Stimulated activated CD4-positive, alpha-beta T cell treated with anti-CD3 and anti-CD28 coated beads, Interleukin-1b, Interleukin-23, amount 100 ng/mL, for 1 hour (primary cell): ENCODE results near the gene THSD7B.

Experiments
- DNase-seq, 2 donors: peaks; one replicate each; pipeline ENCODE4 v3.0.0-alpha.2; 2020; ENCODE audit warnings: low read depth in 2 of 2

The THSD7B gene

DNA sequence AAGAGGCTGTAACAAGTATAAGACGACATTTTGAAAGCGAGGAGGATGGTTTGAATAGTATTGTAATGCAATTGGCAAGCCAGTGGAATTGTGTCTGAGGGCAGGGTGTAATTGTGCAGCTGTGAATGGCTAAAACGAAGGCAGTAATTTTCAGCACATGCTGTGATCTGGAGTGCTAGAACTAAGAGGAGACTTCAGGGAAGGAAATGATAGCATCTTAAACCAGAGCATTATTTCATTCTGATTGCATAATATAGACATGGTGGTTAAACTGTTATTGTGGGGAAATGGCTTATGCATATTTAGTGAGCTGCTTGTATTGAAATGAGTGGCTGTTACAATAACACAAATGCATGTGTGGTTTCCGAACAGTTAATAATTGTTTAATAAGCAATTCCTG lies 36.3 kb downstream of the THSD7B start:
- DNase-seq = no peak

DNA sequence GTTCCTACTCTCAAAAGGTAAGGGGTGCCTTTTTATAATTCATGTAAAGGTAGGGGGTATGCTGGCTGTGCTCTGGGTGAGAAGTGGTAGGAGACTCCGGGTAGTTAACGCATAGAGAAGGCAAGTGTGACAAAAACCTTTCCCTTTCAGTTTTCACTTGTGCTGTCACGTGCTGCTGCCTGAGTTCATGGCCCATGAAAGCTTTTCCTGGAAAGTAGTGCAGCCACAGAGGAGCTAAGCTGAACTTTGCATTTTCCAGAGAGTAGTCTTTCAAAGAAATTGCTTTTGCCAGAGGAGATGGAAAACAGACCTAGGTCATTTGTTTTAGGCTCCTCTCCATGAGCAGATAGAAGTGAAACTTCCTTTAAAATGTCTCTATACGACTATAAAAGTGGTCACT lies 44.7 kb downstream of the THSD7B start:
- DNase-seq = no peak

DNA sequence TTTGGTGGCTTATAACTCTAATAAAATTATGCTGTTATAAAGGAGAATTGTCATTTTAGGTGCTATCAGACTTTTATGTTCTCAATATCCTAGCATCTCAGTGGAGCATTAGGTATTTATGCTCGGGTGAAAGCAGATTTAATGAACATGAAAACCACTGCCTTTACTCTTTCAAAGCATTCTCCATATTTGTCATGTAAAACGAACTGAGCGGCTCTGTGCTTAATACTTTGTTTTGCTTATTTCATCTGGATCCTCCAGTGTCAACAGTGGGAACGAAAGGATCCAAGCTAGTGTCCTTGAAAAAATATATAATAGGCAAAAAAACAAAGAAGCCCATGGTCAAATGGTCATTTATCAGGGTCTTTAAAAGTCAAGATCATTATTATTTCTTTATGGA lies 53.5 kb downstream of the THSD7B start:
- no peak for DNase-seq

DNA sequence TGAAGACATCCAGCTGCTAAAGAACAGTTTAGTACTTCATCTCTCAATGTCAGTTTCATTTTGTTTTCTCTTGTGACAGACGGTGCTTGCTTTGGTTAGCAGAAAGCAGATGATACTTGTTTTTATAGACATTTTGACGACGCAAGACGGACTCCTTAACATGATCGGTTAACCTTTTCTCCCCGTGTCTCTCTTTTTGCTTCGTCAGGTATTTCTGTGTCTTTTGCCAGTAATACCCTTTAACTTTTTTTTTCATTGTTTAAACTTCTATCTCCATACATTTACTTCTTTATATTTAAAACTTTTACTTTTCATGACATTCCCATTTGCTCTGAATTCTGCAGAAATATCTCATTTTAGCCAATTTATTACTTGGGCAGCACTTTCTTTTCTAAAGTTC lies 57.9 kb downstream of the THSD7B start:
- no peak for DNase-seq

DNA sequence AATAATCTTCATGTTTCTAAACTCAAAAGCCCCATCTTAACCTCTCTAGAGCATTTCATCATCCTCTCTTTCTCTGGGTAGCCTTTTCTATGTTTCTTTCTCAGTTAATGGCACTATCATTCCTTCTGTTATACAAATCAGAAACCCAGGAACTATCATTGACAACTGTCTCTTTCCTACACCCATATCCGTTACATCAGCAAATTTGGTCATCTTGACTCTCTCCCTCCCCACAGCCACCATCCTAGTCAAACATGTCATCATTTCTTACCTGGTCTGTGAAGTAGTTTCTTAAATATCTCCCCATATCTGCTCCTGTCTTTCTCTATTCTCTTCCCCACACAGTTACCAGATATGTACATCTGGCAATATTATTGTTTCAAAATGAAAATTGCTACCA lies 62.8 kb downstream of the THSD7B start:
- DNase-seq = no peak

DNA sequence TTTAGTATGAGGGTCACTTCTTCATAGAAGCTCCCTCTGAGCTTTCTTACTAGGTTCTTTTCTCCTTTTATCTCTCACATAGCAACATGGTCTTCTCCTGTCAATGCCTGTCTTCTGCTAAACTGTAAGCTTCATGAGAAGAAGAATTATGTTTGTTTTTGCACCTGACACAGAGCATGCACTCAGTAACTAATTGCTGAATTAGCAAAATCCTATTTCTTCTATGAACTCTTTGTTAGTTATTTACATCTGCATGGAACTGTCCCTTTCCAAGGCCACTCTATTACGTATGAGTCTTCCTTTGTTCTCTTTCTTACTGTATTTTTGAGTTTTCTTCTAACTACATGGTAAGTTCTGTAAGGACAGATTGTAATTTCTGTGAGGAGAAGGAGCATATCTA lies 63.4 kb downstream of the THSD7B start:
- DNase-seq = no peak

DNA sequence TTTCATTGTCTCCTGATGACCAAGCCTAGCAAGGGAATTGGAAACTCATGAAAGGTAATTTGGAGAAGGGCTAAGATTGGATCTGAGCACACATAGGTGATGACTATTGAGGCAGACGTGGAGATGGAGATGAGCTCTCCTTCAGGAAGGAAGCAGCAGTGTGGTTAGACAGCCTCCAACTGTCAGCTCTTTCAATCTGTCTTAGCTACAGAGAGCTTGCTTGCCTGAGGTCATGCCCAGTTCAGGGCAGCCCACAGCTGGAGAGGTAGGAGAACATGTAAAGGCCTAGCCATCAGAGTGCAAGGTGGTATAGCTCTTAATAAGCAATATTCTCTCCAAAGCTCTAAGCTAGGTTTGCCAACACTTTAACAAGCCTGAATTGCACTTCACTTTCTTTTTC lies 79.2 kb downstream of the THSD7B start:
- no peak for DNase-seq

DNA sequence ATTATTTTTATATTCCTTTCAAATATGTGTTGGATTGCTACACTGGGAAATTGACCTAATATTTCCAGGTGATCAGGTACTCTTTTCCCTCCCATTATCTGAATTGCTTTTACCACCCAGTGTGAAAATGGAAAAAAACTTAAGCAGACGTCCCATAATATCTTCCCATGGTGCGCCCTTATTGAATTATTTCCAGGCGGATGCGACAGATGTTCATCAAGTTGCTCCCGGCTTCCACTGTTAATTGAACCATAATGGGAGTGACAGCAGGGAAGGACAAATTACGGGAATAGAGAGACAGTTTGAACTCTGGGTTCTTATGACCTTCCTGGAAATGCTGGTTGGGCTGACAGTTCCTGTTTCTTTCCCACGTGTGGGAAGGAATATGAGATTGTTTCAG lies 93.3 kb downstream of the THSD7B start:
- no peak for DNase-seq

DNA sequence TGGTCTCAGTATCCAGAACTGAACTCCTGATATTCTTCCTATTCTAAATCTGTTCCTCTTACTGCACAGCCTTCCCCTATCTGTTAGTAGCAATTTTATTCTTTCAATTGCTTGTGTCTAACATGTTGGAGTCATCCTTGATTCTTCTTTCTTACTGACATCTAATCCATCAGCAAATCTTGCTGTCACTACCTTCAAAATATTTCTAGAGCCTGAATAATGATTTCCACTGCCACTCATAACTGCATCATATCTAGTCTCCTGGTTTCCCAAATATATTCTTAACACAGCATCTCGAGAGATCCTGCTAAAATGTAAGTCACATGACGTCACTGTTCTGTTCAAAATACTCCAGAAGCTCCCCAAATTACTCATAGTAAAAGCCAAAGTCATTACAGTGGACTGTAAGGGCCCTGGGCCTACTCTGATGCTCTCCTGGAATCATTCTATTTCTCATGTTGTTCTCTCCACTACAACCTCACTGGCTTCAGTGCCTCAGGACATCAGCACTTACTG lies 95.2 kb downstream of the THSD7B start:
- no peak for DNase-seq

DNA sequence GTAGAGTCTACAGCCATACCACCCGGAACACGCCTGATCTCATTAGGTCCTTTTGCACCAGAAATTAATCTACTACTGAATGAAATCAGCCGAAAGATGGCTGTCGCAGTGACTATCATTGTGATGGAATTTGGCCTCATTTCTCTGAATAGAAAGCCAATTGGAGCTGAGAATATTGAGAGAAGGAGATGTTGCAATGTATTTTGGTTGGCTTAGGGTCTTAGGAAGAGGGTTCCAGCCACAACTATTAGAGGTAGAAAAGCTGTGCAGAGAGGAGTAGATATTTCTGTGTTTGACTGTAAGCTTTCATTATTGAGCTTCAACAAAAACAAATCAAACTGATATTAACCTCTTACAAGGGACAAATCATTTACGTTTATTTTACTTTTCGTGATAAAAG lies 98.1 kb downstream of the THSD7B start:
- DNase-seq = no peak

DNA sequence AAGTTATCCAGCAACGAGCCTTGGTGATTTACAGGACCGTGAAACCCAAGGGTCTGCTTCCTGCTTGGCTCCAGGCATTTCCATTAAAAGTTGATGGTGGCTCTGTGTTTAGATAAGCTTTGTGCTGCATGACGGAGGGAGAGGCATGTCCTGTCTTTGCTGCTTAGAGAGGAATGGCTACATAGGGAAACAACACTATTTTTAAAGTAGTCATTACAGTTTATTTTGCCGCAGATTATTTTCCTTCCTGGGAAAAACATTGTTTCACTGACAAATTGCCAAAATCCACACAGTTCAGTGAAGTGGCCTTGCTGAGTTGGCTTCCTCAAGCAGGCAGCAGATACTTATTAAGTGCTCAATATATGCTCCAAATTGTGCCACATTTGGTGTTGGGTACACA lies 98.5 kb downstream of the THSD7B start:
- DNase-seq = no peak

DNA sequence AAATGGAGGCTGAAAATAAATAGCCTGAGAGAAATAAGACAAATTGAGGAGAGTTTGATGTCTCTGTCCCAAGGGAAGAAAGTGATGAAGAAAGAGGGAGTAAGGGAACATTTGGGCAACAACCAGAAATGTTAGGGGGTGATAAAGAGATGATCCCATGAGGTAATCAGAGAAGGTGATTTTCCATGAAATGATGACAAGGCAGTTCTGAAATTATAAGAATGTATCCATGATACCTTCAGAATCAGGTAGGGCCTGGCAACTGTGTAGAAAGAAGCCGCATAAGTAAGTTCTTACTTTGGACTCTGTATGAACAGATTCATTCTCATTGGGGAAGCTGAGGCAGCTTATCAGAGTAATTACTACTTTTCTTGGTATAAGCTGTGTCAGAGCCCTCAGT lies 106.1 kb downstream of the THSD7B start:
- no peak for DNase-seq

DNA sequence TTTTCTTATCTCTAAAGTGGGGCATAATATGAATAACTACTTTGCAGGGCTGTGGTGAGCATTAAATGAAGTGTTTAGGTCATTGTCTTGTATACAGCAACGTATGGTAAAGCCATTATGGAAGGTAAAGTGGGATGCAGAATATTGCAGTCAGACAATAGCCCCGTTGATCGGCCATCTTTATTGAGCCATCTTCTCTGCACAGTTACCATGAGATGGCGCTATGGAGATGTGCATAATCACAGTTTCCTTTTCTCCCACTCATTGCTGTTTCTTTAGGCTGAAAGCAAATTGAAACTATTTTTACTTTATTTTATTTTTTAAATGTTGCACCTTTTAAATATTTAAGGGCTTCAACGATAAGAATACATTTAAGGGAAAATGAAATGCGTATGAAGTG lies 108.9 kb downstream of the THSD7B start:
- no peak for DNase-seq

DNA sequence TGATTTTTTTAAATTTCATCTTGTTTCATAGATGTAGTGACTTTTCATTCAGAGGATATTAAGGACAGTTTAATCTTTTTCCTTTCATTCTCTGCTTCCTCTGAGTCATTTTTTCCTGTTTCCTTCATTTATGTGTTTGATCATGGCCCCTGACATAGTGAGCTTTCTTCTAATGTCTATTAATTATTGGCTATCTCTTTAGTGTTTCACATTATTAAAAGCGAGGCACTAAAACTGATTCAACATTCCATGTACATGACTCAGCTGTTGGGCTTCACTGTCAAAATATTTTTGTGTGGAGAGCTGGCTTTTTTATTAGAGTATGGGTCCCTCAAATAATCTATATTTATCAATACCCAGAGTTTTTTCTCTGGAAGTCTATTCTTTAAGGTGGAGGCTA lies 125.8 kb downstream of the THSD7B start:
- DNase-seq = no peak

DNA sequence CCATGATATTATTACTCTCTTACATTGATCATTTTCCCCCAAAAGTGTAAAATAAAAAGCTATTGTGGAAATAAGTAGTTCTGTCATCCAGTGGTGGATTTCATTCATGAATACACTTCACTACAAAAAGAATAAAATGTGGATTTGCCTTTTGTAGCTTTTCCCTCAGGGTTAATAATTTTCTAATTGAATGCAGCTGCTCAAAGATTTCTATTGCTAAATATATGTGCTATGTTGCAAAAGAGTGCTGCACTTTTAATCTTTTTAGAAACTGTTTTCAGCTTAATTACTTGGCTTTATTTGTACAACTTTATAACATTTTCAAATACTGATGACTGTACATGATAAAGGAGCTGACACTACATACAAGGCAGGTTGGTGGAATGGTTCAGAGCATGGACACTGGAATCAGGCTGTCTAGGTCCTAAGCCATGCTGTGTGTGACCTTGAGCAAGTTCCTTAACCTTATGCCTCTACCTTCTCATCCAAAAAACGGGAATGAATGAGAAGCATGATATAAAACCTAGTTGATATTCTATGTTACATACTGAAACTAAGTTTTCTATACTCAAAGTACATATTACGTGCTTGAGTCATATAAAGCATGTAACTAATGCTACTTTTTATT lies 128.8 kb downstream of the THSD7B start:
- no peak for DNase-seq

DNA sequence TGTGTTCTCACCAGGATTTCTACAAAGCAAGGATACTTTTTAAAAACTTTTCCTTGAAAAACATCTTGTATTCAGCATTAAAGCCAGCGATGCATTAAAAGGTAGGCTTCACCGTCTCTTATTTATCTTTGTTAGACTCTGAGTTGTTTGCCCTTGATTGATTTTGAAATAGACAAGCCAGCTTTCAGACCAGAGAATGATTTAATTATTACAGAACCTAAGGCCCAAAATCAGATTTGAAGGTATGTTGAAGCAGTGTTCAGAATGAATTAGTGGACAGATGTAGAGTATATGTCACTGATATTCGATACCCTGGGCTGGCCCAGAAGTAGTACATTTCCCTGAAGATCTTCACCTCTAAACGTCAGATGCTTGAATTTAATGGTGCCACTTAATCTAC lies 136.4 kb downstream of the THSD7B start:
- no peak for DNase-seq

DNA sequence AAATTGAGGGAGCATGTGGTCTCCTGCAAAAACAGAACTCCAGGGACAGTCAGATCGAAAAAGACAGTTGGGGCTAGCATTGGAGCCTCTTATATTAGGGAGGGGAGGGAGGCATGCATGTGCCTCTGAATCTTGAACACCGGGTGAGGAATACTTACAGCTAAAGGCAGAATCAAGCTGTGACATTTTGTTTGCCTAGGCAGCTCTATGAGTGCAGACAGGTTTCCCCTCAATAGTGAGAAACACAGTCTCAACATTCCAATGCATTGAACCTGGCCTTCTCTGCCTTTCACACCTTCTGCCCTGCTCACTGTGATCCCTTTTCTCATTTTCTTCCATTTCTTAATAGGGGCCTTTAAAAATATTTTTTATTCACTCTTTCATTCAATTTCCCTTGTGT lies 140.4 kb downstream of the THSD7B start:
- no peak for DNase-seq

DNA sequence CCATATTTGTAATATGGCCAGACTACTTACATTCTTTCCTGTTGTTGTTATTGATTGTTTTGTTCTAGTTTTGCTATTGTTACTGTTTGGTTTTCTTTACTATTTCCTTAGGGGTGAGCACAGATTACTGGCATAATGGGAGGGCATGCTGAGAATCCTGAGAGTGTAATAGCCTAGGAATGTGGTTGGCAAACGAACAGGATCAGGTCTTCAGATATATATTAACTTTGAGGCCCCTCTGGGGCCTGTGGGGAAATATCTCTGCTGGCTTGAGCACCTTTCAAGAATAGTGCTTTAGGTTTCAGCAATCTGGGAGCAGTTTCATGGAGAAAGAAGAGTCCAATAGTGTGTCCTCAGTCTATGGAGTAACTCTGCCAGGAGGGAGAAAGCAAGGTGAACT lies 144.4 kb downstream of the THSD7B start:
- DNase-seq = no peak

DNA sequence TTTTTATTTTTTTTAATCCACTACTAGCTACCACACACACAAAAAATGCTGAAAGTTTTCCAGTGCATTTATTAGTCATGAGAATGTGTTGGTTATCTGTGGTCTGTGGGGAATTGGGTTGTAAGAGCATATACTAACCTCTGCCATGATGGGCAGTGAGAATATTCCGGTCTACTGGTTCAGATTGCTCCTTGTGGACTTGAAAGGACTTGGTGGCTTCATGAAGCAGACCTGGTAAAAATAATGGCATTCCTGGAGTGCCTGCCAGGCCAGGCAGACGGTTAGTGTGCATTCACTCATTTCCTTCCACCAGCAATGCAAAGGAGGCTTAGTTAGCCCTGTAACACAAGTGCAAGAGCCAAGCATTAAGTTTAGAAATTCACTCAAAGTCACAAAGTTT lies 150.8 kb downstream of the THSD7B start:
- DNase-seq = no peak

DNA sequence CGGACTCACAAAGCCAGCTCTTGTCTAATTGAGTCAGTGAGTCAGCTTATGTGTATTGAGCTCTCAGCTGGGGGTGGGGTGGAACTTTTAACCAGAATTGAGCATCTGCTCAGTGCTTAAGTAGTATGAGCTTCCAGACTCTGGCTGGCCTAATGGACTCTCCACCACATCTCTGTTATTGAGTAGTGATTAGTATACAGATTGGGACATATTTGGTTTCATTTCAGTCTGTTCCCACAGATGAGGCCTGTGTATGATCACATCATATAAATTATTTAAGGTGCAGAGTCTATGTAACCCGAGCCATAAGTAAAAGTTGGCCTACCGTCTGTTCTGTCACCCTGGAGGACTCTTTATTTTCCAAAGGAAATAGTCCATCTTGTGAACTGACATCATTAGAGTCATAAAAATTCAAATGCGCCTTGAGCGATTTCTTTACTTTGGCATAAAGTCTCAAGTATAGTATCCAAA lies 152.1 kb downstream of the THSD7B start:
- DNase-seq = no peak

DNA sequence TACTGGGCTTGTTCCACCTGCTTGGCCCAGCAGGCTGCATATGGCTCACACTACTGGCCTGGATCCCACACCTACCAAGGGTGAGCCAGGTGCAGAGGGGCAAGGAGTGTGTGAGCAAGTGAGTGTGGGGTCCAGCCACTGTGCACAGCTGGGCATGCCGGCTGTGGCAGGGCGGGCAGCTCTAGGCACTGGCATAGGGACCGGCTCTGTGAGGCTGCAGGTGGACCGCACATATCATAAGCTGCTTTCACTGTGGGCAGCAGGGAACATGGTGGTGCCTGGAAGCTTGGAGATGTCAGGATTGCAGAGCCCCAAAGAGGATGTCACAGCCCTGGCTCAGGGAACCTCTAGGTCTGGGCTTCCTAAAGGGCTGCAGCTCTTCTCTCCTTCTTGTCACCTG lies 154.3 kb downstream of the THSD7B start:
- no peak for DNase-seq

DNA sequence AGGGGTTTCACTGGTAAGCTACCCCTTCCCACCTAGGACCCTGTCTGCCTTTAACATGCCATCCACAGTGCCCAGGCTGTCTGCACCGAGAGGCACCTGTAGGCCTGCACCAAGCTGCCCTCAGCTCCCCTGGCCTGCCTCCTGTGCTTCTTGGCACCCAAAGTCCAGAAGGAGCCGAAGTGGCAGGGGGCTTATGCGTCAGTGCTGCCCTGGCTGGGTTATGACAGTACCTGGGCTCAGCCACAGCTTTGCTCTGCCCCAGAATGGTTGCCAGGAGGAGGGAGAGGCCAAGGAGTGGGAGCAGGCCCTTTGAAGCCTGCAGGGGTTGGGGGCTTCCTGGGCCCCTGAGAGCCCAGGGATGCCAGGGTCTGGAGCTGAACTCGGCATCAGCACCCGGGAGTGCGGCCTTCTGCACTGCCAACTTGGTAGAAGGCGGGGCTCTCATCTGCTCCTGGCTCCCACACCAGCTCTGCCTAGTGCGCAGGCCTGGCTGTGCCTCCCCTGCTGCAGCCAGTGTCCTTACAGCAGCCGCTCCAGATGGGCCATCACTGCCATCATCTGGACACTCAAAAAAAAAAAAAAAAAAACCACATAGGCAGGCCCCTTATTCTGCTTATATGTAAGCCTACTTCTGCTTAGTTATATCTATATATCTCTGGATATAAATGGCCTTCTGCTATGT lies 155.4 kb downstream of the THSD7B start:
- DNase-seq = no peak

DNA sequence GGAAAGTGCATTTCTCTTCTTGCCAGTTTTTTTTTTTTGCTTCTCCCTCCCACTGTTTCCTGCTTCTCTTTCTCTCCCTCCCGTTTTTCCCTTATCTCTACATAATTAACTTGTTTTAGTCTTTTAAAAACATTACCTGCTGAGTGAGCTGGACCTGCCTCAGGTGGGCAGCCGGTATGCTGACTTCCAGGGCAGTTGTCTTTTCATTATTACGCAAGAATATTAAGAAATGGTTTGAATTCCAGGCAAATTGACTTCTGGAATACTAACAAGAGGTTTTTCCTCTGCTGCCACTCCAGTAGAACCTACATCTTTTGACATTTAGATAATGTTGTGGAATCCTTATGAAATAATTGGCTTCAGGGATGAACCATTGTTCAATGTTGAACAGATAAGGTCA lies 161.8 kb downstream of the THSD7B start:
- no peak for DNase-seq

DNA sequence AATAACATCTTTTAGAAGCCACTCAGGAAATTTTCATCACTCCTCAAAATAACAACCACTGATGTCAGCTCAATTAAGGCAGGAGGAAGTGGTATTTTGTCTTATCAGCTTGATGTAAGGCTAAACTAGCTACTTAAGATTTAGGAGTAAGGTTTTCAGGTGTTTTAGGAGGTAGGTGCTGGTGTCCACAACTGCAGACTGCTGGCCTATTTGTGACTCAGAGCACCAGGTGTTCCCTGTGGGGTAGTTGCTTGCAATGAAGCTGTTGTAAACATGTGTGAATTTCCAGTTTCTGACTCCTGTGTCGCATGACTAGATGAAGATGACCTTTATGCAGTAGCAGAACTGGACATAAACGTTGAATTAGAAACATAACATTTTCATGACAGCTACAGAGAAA lies 164.2 kb downstream of the THSD7B start:
- no peak for DNase-seq
